Gastroesophageal sphincter (tissue), 4 donors: ENCODE data around the gene TMOD3. TPM values are rescaled to one million over a fixed set of nuclear protein-coding genes. Genes with fewer than 3 reads are reported as not detected.

Experiments used
- ATAC-seq: fragments of 150-250 bp; one replicate; pipeline ENCODE4 v1.9.1; 2016; ENCODE audit warnings: mild to moderate bottlenecking, moderate library complexity
- H3K27ac ChIP-seq, 4 donors: fragments of 200-600 bp; sonication (generic) in 3 of 4; 1 replicate in 3 of 4; 2 replicates in 1 of 4; pipeline ENCODE4 v1.5.1; 2016 to 2019
- H3K27me3 ChIP-seq: fragments of 200-600 bp; sonication (generic); one replicate; pipeline ENCODE4 v1.5.1; 2019
- H3K36me3 ChIP-seq, 2 donors: fragments of 200-600 bp; sonication (generic); one replicate each; pipeline ENCODE4 v1.5.1; 2019; ENCODE audit warnings: control low read depth in 1 of 2
- H3K4me1 ChIP-seq, 3 donors: fragments of 200-600 bp; sonication (generic); 1 replicate in 2 of 3; 2 replicates in 1 of 3; pipeline ENCODE4 v1.5.1; 2016 to 2019; ENCODE audit warnings: control low read depth in 2 of 3
- H3K4me3 ChIP-seq, 2 donors: fragments of 200-600 bp; sonication (generic); one replicate each; pipeline ENCODE4 v1.5.1; 2019; ENCODE audit warnings: mild to moderate bottlenecking in 1 of 2, moderate library complexity in 1 of 2
- H3K9me3 ChIP-seq, 3 donors: fragments of 200-600 bp; sonication (generic); one replicate each; pipeline ENCODE4 v1.5.1; 2017 to 2019; ENCODE audit warnings: control low read depth in 2 of 3
- EP300 ChIP-seq: sonication (generic); formaldehyde crosslinking; IDR thresholded peaks from one replicate; pipeline ENCODE4 v1.6.1; 2017; ENCODE audit warnings: antibody characterized with exemption, mild to moderate bottlenecking
- POLR2A ChIP-seq, 2 donors: fragments of 450-650 bp; IDR thresholded peaks; one replicate each; pipeline ENCODE4 v1.6.1; 2017; ENCODE audit warnings: antibody characterized with exemption in 2 of 2, mild to moderate bottlenecking in 2 of 2, moderate library complexity in 1 of 2
- POLR2AphosphoS5 ChIP-seq: sonication (generic); formaldehyde crosslinking; IDR thresholded peaks from one replicate; pipeline ENCODE4 v1.6.1; 2017; ENCODE audit warnings: antibody characterized with exemption
- WGBS, 2 donors: methylation state at CpG; one replicate each; pipeline ENCODE4 v1.1.5; 2018; ENCODE audit warnings: low coverage in 1 of 2; 5-methylcytosine and 5-hydroxymethylcytosine counted together
- total RNA-seq, 4 donors: library from RNA; depleted of rRNA; stranded (reverse); fragments of >200 nt; gene quantifications; one replicate each; pipeline ENCODE4 v1.1.0, GENCODE V29; 2016
- TF ChIP-seq, protein P1 (sequence below), 4 experiments: fragments of 200-600 bp in 2 of 4; fragments of 450-650 bp in 2 of 4; sonication (generic) in 1 of 4; IDR thresholded peaks; one replicate each; pipeline ENCODE4 v1.5.1; 2017 to 2019; ENCODE audit warnings: antibody characterized with exemption in 4 of 4, mild to moderate bottlenecking in 2 of 4, moderate library complexity in 2 of 4

TMOD3 gene
- total RNA-seq, 4 donors from 2014 or later: 15.9 to 38.8 (median 21.4) TPM

DNA sequence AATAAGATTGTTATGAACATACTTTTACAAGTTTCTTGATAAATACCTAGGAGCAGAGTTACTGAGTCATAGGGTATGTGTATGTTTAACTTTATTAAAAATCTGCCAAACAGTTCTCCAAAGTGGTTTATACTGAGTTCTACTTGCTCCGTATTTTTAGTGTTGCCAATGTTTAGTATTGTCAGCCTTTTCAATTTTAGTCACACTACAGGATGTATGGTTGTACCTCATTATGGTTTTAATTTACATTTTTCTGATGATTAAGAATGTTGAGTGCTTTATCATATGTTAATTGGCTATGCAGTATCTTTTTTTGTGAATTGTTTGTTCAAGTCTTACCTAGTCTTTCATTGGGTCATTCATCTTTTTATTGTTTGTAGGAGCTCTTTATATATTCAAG is 4.3 kb downstream of the TMOD3 start:
- H3K36me3 ChIP-seq: no peaks in the 10 kb centered on the region
- no peak overlapping the region for H3K4me3 ChIP-seq
- peaks cover 9 to 89% (median 10%) of the 10 kb centered on the region in 3 donors for H3K4me1 ChIP-seq
- WGBS, 2 donors: 47 to 50% methylated on average over 1 of the region's 1 CpG
- TF ChIP-seq, protein P1, sequence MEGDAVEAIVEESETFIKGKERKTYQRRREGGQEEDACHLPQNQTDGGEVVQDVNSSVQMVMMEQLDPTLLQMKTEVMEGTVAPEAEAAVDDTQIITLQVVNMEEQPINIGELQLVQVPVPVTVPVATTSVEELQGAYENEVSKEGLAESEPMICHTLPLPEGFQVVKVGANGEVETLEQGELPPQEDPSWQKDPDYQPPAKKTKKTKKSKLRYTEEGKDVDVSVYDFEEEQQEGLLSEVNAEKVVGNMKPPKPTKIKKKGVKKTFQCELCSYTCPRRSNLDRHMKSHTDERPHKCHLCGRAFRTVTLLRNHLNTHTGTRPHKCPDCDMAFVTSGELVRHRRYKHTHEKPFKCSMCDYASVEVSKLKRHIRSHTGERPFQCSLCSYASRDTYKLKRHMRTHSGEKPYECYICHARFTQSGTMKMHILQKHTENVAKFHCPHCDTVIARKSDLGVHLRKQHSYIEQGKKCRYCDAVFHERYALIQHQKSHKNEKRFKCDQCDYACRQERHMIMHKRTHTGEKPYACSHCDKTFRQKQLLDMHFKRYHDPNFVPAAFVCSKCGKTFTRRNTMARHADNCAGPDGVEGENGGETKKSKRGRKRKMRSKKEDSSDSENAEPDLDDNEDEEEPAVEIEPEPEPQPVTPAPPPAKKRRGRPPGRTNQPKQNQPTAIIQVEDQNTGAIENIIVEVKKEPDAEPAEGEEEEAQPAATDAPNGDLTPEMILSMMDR (IDR thresholded peaks at IDR 0.05): no peak
- TF ChIP-seq POLR2A (IDR thresholded peaks at IDR 0.05) (no peak), POLR2AphosphoS5 (no peak), EP300 (no peak)
- no peaks in the 10 kb centered on the region for H3K27me3 ChIP-seq
- no peaks in the 10 kb centered on the region for H3K9me3 ChIP-seq
- no peak overlapping the region for H3K27ac ChIP-seq
- no peak for ATAC-seq

GRCh38 chr15:51837792-51838251 is 8.4 kb downstream of the TMOD3 start:
- TF ChIP-seq EP300 (no peak), POLR2A (IDR thresholded peaks at IDR 0.05) (no peak), POLR2AphosphoS5 (no peak)
- TF ChIP-seq, protein P1 (IDR thresholded peaks at IDR 0.05): no peak
- Histone ChIP-seq H3K4me1 (peaks cover 3 to 83% (median 10%) of the 10 kb centered on the region in 3 donors), H3K4me3 (no peak overlapping the region), H3K27ac (no peak overlapping the region), H3K36me3 (no peaks in the 10 kb centered on the region), H3K27me3 (no peaks in the 10 kb centered on the region), H3K9me3 (no peaks in the 10 kb centered on the region)
- WGBS, 2 donors: 24 to 54% methylated on average over 3 to 4 of the region's 4 CpGs
- no peak for ATAC-seq

GRCh38 chr15:51838270-51838669 is 8.8 kb downstream of the TMOD3 start:
- Histone ChIP-seq H3K27me3 (no peaks in the 10 kb centered on the region), H3K27ac (no peak overlapping the region), H3K9me3 (no peaks in the 10 kb centered on the region), H3K4me1 (peaks cover 3 to 83% (median 11%) of the 10 kb centered on the region in 3 donors), H3K36me3 (no peaks in the 10 kb centered on the region), H3K4me3 (no peak overlapping the region)
- TF ChIP-seq, protein P1 (IDR thresholded peaks at IDR 0.05): no peak
- TF ChIP-seq POLR2AphosphoS5 (no peak), POLR2A (IDR thresholded peaks at IDR 0.05) (no peak), EP300 (no peak)
- ATAC-seq: no peak
- 69 to 83% methylated on average over 2 of the region's 2 CpGs for WGBS, 2 donors

DNA sequence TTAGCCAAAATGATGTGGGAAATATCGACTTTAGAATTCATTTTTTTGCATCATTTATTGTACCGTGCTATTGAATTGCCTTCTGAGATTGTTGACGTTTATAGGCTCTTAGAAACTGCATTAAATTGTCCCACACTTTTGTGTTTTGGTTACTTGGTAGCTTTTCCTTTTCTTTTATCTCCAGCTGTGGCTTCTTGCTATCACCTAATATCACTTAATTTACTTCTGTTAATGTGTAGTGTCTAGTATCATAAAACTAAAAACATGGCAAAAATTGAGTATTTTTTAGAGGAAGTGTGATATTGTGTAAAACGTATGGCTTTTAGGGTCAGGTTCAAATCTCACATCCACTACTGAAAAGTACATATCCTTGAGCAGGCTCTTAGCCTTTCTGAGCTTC is 11.2 kb downstream of the TMOD3 start:
- H3K27me3 ChIP-seq: no peaks in the 10 kb centered on the region
- TF ChIP-seq EP300: no peak
- TF ChIP-seq POLR2A (IDR thresholded peaks at IDR 0.05): no peak
- TF ChIP-seq, protein P1 (IDR thresholded peaks at IDR 0.05): no peak
- no peak for TF ChIP-seq POLR2AphosphoS5
- 77 to 94% methylated on average over 4 of the region's 4 CpGs for WGBS, 2 donors
- no peaks in the 10 kb centered on the region for H3K9me3 ChIP-seq
- H3K27ac ChIP-seq: no peak overlapping the region
- peaks cover 13 to 85% (median 14%) of the 10 kb centered on the region in 3 donors for H3K4me1 ChIP-seq
- H3K36me3 ChIP-seq: no peaks in the 10 kb centered on the region
- no peak for ATAC-seq
- no peak overlapping the region for H3K4me3 ChIP-seq

DNA sequence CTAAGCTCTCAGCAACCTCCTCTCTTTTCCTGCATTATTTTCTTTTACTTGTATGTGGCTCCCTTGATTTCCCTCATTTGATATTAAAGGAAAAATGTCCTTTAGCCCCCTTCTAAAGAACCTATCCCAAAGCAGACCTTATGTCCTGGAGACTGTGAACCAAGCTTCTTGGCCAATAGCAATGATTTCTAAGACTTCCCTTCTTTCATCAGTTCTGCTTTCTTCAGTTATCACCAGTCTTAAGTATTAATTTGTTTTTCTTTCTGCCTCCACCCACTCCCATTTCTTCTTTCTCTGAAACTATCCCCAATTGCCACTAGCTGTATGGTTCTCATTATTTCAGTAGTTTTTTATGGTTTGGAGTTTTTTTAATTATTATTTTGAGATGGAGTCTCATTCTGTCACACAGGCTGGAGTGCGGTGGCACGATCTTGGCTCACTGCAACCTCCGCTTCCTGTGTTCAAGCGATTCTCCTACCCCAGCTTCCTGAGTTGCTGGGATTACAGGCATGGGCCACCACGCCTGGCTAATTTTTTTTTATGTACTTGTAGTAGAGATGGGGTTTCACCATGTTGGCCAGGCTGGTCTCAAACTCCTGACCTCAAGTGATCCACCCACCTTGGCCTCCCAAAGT is 12.1 kb downstream of the TMOD3 start:
- no peak overlapping the region for H3K4me3 ChIP-seq
- no peaks in the 10 kb centered on the region for H3K9me3 ChIP-seq
- H3K27me3 ChIP-seq: no peaks in the 10 kb centered on the region
- ATAC-seq: no peak
- TF ChIP-seq POLR2AphosphoS5: no peak
- no peak for TF ChIP-seq POLR2A (IDR thresholded peaks at IDR 0.05)
- TF ChIP-seq EP300: no peak
- TF ChIP-seq, protein P1 (IDR thresholded peaks at IDR 0.05): no peak
- WGBS, 2 donors: 62 to 74% methylated on average over 5 of the region's 5 CpGs
- no peak overlapping the region for H3K27ac ChIP-seq
- H3K36me3 ChIP-seq: no peaks in the 10 kb centered on the region
- H3K4me1 ChIP-seq: peaks cover 13 to 85% (median 14%) of the 10 kb centered on the region in 3 donors
